MCF 10A (cell line): ENCODE results near the gene NPIPB6. TPM values are rescaled to one million over a fixed set of nuclear protein-coding genes. Genes with fewer than 3 reads are reported as not detected.
A peak's percentile ranks its signal among the peaks of the same experiment; 100 is the strongest.
"Not testable (repeated sequence)": the region's sequence is repeated elsewhere in the genome, so short reads cannot be mapped to it uniquely, and the experiment has no call there.

Experiments used
- BruUV-seq: library from RNA; stranded (reverse); fragments of 400-500 nt; replicated peaks from 2 replicates; lab custom pipeline; 2021; lab: Mats Ljungman, UMichigan
- CTCF ChIA-PET: fragments of 300-600 bp; sonication (Branson Sonifier 250); formaldehyde crosslinking; extraction: SDS; loops from one replicate; lab custom pipeline; 2021; ENCODE audit warnings: antibody characterized with exemption, inconsistent platforms; lab: Yijun Ruan, JAX
- POLR2A ChIA-PET: fragments of 300-600, 350-650 bp; sonication (Branson Sonifier 250); formaldehyde crosslinking; extraction: SDS; loops from one replicate; lab custom pipeline; 2020; ENCODE audit warnings: antibody characterized with exemption, inconsistent platforms; lab: Yijun Ruan, JAX
- DNase-seq: peaks from one replicate; pipeline ENCODE4 v3.0.0-alpha.2; 2018; ENCODE audit not compliant: unreplicated experiment
- H3K27ac Mint-ChIP-seq: one replicate; pipeline ENCODE4 v1.8.0; 2022; ENCODE audit warnings: mild to moderate bottlenecking, low read depth, mixed read lengths; ENCODE audit not compliant: unreplicated experiment
- H3K27me3 Mint-ChIP-seq: one replicate; pipeline ENCODE4 v1.8.0; 2022; ENCODE audit warnings: mixed read lengths; ENCODE audit not compliant: insufficient read depth, unreplicated experiment
- H3K36me3 Mint-ChIP-seq: one replicate; pipeline ENCODE4 v1.8.0; 2022; ENCODE audit warnings: mild to moderate bottlenecking, moderate library complexity, mixed read lengths; ENCODE audit not compliant: insufficient read depth, unreplicated experiment
- H3K4me1 Mint-ChIP-seq: one replicate; pipeline ENCODE4 v1.8.0; 2022; ENCODE audit warnings: mixed read lengths; ENCODE audit not compliant: insufficient read depth, unreplicated experiment
- H3K4me3 Mint-ChIP-seq: one replicate; pipeline ENCODE4 v1.8.0; 2022; ENCODE audit warnings: mild to moderate bottlenecking, moderate library complexity, mixed read lengths; ENCODE audit not compliant: unreplicated experiment
- H3K9me3 Mint-ChIP-seq: one replicate; pipeline ENCODE4 v1.8.0; 2022; ENCODE audit warnings: mixed read lengths; ENCODE audit not compliant: unreplicated experiment
- intact Hi-C: fragments of 100-400 bp; cut with micrococcal nuclease; formaldehyde crosslinking; loops from 2 replicates; pipeline ENCODE4 v1.14.1; 2022
- total RNA-seq: library from RNA; stranded (reverse); gene quantifications from 2 replicates; pipeline ENCODE4 v1.2.3, GENCODE V29; 2022

NPIPB6 gene
- total RNA-seq, 1 experiment from 2014 or later: 1.6 TPM

GRCh38 chr16:28367926-28368325 is 4.6 kb upstream of the NPIPB6 start:
- H3K4me3 Mint-ChIP-seq, H3K4me1 Mint-ChIP-seq, H3K27me3 Mint-ChIP-seq, H3K9me3 Mint-ChIP-seq, H3K27ac Mint-ChIP-seq, POLR2A ChIA-PET, DNase-seq, CTCF ChIA-PET, H3K36me3 Mint-ChIP-seq, intact Hi-C loops, BruUV-seq: not testable (repeated sequence)

DNA sequence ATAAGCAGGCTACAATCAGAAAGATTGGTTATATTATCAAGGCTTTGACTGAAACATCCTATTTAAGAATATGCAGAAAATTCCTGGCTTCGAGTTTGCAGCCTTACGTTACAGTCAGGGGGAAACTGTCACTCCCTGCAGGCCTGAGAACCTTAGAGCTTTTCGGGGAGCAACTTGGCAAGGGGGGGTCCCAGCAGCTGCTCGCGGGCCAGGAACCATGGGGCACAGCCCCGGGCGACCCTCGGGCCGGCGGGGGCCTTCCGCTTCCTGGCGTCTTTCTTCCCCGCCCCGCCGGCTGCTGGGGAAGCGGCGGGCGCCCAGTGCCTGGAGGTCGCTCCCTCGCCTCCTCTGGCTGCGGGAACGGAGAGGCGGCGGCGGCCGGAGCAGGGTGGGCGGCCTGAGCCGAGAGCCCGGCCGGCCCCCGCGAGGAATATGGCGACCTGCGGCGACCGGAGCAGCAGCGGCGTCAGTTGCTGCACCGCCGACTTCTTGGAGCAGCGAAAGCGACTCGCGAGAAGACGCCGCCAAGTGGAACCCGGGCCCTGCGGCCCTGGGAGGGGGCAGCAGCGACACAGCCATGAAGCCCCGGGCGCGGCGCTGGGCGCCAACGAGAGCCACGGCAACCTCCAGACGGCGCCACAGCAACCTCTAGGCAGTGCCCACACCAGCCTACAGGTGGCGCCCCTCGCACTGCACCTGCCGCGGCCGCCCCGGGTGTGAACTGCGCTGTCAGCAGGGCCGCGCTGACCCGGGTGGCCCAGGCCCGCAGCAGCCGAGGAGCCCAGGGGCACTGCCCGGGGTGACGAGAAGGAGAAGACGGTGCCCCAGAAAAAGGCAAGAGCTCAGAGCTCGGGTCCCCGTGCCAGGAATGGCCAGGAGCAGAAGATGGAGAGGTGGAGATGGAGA is 1.2 kb upstream of the NPIPB6 start:
- intact Hi-C loops, H3K9me3 Mint-ChIP-seq, DNase-seq, CTCF ChIA-PET, H3K4me3 Mint-ChIP-seq, H3K27me3 Mint-ChIP-seq, H3K36me3 Mint-ChIP-seq, POLR2A ChIA-PET, H3K27ac Mint-ChIP-seq, H3K4me1 Mint-ChIP-seq, BruUV-seq: not testable (repeated sequence)

- H3K36me3 Mint-ChIP-seq, H3K4me3 Mint-ChIP-seq, POLR2A ChIA-PET, H3K27ac Mint-ChIP-seq, CTCF ChIA-PET, H3K4me1 Mint-ChIP-seq, BruUV-seq, intact Hi-C loops, H3K9me3 Mint-ChIP-seq, H3K27me3 Mint-ChIP-seq: not testable (repeated sequence)
- DNase-seq: peak; percentile 0
Observed at GRCh38 chr16:28362600-28362999, 708 bp downstream of the NPIPB6 start.

- BruUV-seq, H3K4me3 Mint-ChIP-seq, H3K4me1 Mint-ChIP-seq, H3K36me3 Mint-ChIP-seq, DNase-seq, CTCF ChIA-PET, H3K27me3 Mint-ChIP-seq, H3K27ac Mint-ChIP-seq, POLR2A ChIA-PET, intact Hi-C loops, H3K9me3 Mint-ChIP-seq: not testable (repeated sequence)
Observed at GRCh38 chr16:28338230-28338629, 25.1 kb downstream of the NPIPB6 start.

DNA sequence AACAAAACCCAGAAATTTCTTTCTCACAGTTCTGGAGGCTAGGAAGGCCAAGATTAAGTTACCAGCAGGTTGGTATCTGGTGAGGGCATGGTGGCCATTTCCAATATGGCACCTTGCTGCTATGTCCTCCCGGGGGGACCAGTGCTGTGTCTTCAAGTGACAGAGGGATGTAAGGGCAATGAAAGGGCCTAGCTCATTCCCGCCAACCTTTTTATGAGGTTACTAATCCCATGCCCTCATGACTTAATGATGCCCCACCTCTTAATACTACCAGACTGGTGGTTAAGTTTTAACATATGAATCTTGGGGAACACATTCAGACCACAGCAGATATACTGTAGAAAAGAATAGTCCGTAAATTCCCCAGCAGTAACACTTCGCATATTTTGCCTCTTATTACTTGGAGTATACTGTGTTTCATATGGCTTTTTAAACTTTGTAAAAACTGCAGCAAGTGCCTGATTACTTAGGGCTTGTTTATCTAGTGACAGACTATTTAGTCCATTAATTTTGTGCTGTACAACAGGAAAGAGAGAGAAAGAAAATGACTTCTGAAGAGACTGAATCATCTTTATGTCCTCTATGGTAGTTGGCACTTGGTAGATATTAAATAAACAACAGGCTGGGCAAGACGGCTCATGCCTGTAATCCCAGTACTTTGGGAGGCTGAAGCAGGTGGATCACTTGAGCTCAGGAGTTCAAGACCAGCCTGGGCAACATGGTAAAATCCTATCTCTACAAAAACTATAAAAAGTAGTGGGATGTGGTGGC is 26.2 kb downstream of the NPIPB6 start:
- H3K27me3 Mint-ChIP-seq, CTCF ChIA-PET, BruUV-seq, H3K4me3 Mint-ChIP-seq, POLR2A ChIA-PET, H3K9me3 Mint-ChIP-seq, H3K27ac Mint-ChIP-seq, H3K4me1 Mint-ChIP-seq, H3K36me3 Mint-ChIP-seq, intact Hi-C loops: not testable (repeated sequence)
- peak; percentile 26 for DNase-seq

DNA sequence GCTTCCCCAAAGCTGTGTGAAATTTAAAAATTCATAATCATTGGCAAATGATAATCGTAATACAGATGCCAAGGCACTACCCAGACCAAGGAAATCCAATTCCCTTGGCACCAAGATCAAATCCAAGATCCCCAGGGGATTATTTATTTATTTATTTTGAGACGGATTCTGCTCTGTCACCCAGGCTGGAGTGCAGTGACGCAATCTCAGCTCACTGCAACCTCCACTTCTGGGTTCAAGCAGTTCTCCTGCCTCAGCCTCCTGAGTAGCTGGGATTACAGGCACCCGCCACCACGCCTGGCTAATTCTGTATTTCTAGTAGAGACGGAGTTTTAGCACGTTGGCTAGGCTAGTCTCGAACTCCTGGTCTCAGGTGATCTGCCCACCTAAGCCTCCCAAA is 27.6 kb downstream of the NPIPB6 start:
- POLR2A ChIA-PET, H3K27me3 Mint-ChIP-seq, H3K27ac Mint-ChIP-seq, H3K4me3 Mint-ChIP-seq, DNase-seq, H3K4me1 Mint-ChIP-seq, H3K36me3 Mint-ChIP-seq, CTCF ChIA-PET, H3K9me3 Mint-ChIP-seq, BruUV-seq, intact Hi-C loops: not testable (repeated sequence)

DNA sequence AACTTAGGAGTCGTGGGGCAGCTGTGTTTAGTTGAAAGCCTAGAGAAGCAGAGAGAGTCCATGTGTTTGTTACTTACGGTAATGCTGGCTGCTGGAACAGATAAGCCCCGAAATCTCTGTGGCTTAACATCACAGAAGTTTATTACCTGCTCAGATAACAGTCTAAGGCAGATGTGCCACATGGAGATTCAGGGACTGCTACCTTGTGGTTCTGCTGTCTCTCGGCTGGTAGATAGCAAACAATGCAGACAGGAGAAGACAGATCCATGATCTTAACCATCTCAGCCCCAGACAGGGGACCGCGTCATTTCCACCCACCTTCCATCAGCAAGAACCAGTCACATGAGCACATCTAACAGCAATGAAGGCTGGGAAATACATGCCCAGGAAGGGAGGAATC is 30.7 kb downstream of the NPIPB6 start:
- H3K4me3 Mint-ChIP-seq, POLR2A ChIA-PET, H3K4me1 Mint-ChIP-seq, H3K27ac Mint-ChIP-seq, intact Hi-C loops, CTCF ChIA-PET, H3K9me3 Mint-ChIP-seq, H3K27me3 Mint-ChIP-seq, BruUV-seq, H3K36me3 Mint-ChIP-seq, DNase-seq: not testable (repeated sequence)

DNA sequence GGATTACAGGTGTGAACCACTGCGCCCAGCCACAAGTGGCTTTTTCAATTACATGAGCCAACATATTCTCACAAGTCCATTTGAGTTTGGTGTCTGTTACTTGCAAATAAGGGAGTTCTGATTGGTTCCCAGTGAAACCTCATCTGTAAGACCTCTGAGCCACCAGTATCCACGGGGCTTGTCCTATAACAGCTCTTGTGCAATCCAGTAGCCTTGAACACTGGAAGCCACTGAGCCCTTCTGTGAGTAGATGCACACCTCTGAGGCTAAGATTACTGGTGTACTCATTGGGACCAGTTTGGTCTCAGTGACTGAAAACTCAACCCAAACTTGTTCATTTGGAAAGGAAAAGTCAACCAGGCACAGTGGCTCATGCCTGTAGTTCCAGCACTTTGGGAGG is 32.3 kb downstream of the NPIPB6 start:
- BruUV-seq, H3K9me3 Mint-ChIP-seq, intact Hi-C loops, H3K27ac Mint-ChIP-seq, DNase-seq, H3K4me1 Mint-ChIP-seq, H3K4me3 Mint-ChIP-seq, H3K27me3 Mint-ChIP-seq, H3K36me3 Mint-ChIP-seq, POLR2A ChIA-PET: not testable (repeated sequence)
- CTCF ChIA-PET: interaction anchor here (0.6 kb wide), 1 partner anchor 13 kb away, joined by 3 read pairs; no protein-coding TSS in a partner anchor

- BruUV-seq, H3K9me3 Mint-ChIP-seq, H3K27ac Mint-ChIP-seq, DNase-seq, H3K36me3 Mint-ChIP-seq, H3K4me3 Mint-ChIP-seq, POLR2A ChIA-PET, intact Hi-C loops, H3K27me3 Mint-ChIP-seq, H3K4me1 Mint-ChIP-seq: not testable (repeated sequence)
- CTCF ChIA-PET: interaction anchor here (0.6 kb wide), 1 partner anchor 12 kb away, joined by 3 read pairs; no protein-coding TSS in a partner anchor
Observed at GRCh38 chr16:28330232-28330631, 33.1 kb downstream of the NPIPB6 start.
